ENCODE measurements around the gene A4GALT. TPM values are rescaled to one million over a fixed set of nuclear protein-coding genes. Genes with fewer than 3 reads are reported as not detected.
"Not testable (repeated sequence)": the region's sequence is repeated elsewhere in the genome, so short reads cannot be mapped to it uniquely, and the experiment has no call there.

The A4GALT gene
- total RNA-seq, 4 donors from 2014 or later: 6.7 to 11.6 (median 8.8) TPM

DNA sequence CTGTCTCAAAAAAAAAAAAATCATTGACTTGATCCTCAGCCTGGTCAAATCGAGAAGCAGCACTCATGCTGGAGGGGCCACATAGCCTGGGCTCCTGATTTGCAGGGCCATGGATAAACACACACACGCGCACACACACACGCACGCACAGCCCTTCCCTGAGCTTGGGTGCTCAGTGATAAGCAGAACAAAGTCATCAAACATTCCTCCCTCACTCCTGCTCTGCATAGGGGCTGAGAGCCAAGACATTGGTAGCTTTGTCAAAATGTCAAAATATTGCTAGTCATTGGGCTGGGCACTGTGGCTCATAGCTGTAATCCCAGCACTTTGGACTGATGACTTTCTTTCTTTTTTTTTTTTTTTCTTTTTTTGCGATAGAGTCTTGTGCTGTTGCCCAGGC is 34.0 kb upstream of the A4GALT start:
- Histone ChIP-seq H3K27me3 (no peaks in the 10 kb centered on the region), H3K27ac (peak overlapping the region; percentile 70), H3K36me3 (no peaks in the 10 kb centered on the region), H3K4me1 (peaks cover 35% of the 10 kb centered on the region), H3K4me3 (no peak overlapping the region), H3K9me3 (no peaks in the 10 kb centered on the region)
- 35% methylated on average over 2 of the region's 6 CpGs for WGBS
- no peak for DNase-seq (ENCODE audit: low spot score in 2 of 2)
- no peak for TF ChIP-seq POLR2A (IDR thresholded peaks at IDR 0.05)
- TF ChIP-seq, protein P1, sequence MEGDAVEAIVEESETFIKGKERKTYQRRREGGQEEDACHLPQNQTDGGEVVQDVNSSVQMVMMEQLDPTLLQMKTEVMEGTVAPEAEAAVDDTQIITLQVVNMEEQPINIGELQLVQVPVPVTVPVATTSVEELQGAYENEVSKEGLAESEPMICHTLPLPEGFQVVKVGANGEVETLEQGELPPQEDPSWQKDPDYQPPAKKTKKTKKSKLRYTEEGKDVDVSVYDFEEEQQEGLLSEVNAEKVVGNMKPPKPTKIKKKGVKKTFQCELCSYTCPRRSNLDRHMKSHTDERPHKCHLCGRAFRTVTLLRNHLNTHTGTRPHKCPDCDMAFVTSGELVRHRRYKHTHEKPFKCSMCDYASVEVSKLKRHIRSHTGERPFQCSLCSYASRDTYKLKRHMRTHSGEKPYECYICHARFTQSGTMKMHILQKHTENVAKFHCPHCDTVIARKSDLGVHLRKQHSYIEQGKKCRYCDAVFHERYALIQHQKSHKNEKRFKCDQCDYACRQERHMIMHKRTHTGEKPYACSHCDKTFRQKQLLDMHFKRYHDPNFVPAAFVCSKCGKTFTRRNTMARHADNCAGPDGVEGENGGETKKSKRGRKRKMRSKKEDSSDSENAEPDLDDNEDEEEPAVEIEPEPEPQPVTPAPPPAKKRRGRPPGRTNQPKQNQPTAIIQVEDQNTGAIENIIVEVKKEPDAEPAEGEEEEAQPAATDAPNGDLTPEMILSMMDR (IDR thresholded peaks at IDR 0.05): no peak
- TF ChIP-seq POLR2AphosphoS5 (IDR thresholded peaks at IDR 0.05): no peak
- no peak for TF ChIP-seq EP300 (IDR thresholded peaks at IDR 0.05)

- no peaks in the 10 kb centered on the region for H3K36me3 ChIP-seq
- WGBS: 84% methylated on average over 7 of the region's 7 CpGs
- TF ChIP-seq, protein P1 (IDR thresholded peaks at IDR 0.05): no peak
- no peak for TF ChIP-seq EP300 (IDR thresholded peaks at IDR 0.05)
- no peak for TF ChIP-seq POLR2AphosphoS5 (IDR thresholded peaks at IDR 0.05)
- no peak for TF ChIP-seq POLR2A (IDR thresholded peaks at IDR 0.05)
- DNase-seq (ENCODE audit: low spot score in 2 of 2): no peak
- H3K27ac ChIP-seq: peak overlapping the region; percentile 86
- H3K9me3 ChIP-seq: no peaks in the 10 kb centered on the region
- H3K4me1 ChIP-seq: peaks cover 51% of the 10 kb centered on the region
- H3K4me3 ChIP-seq: no peak overlapping the region
- H3K27me3 ChIP-seq: no peaks in the 10 kb centered on the region
Observed at GRCh38 chr22:42752912-42753311, 32.2 kb upstream of the A4GALT start.

DNA sequence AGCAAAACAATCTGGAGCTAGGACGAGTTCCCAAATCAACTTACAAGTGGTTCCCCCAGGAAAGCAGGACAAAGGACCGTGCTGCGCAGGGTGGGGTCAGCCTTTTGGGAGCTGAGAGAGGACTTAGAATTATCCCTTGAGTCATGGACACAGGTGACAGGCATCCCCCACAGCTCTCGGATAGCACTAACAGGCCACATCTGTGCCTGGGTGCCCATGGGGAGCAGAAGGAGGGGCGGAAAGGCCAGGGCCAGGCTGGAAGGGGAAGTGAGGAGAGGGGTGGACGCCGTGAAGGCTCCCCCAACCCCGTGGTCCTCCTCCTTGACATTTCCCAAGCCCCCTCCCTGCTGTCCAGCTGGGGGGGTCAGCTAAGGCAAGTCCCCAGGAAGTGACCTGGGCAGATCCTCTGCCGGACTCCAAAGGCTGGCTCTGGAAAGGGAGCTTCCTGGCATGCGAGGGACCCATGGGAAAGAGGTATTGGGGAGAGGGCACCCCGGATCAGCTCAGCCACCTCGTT is 31.6 kb upstream of the A4GALT start:
- TF ChIP-seq EP300 (IDR thresholded peaks at IDR 0.05) (no peak), POLR2AphosphoS5 (IDR thresholded peaks at IDR 0.05) (no peak), POLR2A (IDR thresholded peaks at IDR 0.05) (no peak)
- TF ChIP-seq, protein P1 (IDR thresholded peaks at IDR 0.05): no peak
- peaks cover 57% of the 10 kb centered on the region for H3K4me1 ChIP-seq
- WGBS: 60% methylated on average over 12 of the region's 12 CpGs
- no peaks in the 10 kb centered on the region for H3K9me3 ChIP-seq
- H3K27ac ChIP-seq: peak overlapping the region; percentile 86
- H3K27me3 ChIP-seq: no peaks in the 10 kb centered on the region
- no peak overlapping the region for H3K4me3 ChIP-seq
- H3K36me3 ChIP-seq: no peaks in the 10 kb centered on the region
- no peak for DNase-seq (ENCODE audit: low spot score in 2 of 2)

DNA sequence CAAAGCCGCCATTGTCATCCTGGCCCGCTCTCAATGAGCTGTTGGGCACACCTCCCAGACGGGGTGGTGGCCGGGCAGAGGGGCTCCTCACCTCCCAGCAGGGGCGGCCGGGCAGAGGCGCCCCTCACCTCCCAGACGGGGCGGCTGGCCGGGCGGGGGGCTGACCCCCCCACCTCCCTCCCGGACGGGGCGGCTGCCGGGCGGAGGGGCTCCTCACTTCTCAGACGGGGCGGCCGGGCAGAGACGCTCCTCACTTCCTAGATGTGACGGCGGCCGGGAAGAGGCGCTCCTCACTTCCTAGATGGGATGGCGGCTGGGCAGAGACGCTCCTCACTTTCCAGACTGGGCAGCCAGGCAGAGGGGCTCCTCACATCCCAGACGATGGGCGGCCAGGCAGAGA is 29.8 kb upstream of the A4GALT start:
- H3K27me3 ChIP-seq; H3K4me3 ChIP-seq; DNase-seq (ENCODE audit: low spot score in 2 of 2); H3K27ac ChIP-seq; H3K36me3 ChIP-seq; H3K9me3 ChIP-seq: not testable (repeated sequence)
- H3K4me1 ChIP-seq: peaks cover 63% of the 10 kb centered on the region
- 87% methylated on average over 4 of the region's 28 CpGs for WGBS

- peak overlapping the region; percentile 75 for H3K27ac ChIP-seq
- WGBS: 61% methylated on average over 14 of the region's 14 CpGs
- H3K9me3 ChIP-seq: no peaks in the 10 kb centered on the region
- H3K36me3 ChIP-seq: no peaks in the 10 kb centered on the region
- no peak overlapping the region for H3K4me3 ChIP-seq
- TF ChIP-seq, protein P1 (IDR thresholded peaks at IDR 0.05): no peak
- TF ChIP-seq POLR2AphosphoS5 (IDR thresholded peaks at IDR 0.05): no peak
- no peak for TF ChIP-seq EP300 (IDR thresholded peaks at IDR 0.05)
- TF ChIP-seq POLR2A (IDR thresholded peaks at IDR 0.05): no peak
- peaks cover 74% of the 10 kb centered on the region for H3K4me1 ChIP-seq
- H3K27me3 ChIP-seq: no peaks in the 10 kb centered on the region
- no peak for DNase-seq (ENCODE audit: low spot score in 2 of 2)
Observed at GRCh38 chr22:42747701-42748513, 27.2 kb upstream of the A4GALT start.
